GM10266 (cell line): ENCODE results near the gene NUP214.

Experiments used
- DNase-seq: peaks from one replicate; pipeline ENCODE4 v3.0.0; 2012; ENCODE audit errors: extremely low spot score
- CTCF ChIP-seq: IDR thresholded peaks from 2 replicates; pipeline ENCODE4 v1.5.1; 2012; ENCODE audit warnings: mild to moderate bottlenecking, low read depth; ENCODE audit not compliant: control insufficient read depth, insufficient read depth; ENCODE audit errors: missing control alignments

NUP214 gene

GRCh38 chr9:131226226-131226625 lies 100.8 kb downstream of the NUP214 start:
- TF ChIP-seq CTCF, result no peak

GRCh38 chr9:131227112-131227958 lies 101.9 kb downstream of the NUP214 start:
- no peak for DNase-seq
- no peak for TF ChIP-seq CTCF

More at GRCh38 chr9:131226226-131226625, 100.8 kb downstream of the NUP214 start:
- DNase-seq, result no peak

GRCh38 chr9:131227959-131228460 lies 102.6 kb downstream of the NUP214 start:
- DNase-seq, result no peak
- TF ChIP-seq CTCF, result no peak

- no peak for DNase-seq
Measured at GRCh38 chr9:131228988-131229387, 103.6 kb downstream of the NUP214 start.

GRCh38 chr9:131233556-131233955 lies 108.2 kb downstream of the NUP214 start:
- TF ChIP-seq CTCF, result no peak
- DNase-seq, result no peak

More at GRCh38 chr9:131228988-131229387, 103.6 kb downstream of the NUP214 start:
- no peak for TF ChIP-seq CTCF

- TF ChIP-seq CTCF, result no peak
- DNase-seq, result no peak
Measured at GRCh38 chr9:131233995-131234394, 108.6 kb downstream of the NUP214 start.
